ACC112 (cell line): Measurements from ENCODE around the gene ABCC3.
"Not testable (repeated sequence)": the region's sequence is repeated elsewhere in the genome, so short reads cannot be mapped to it uniquely, and the experiment has no call there.

Experiments
- H2AFZ ChIP-seq: fragments of 200-600 bp; sonication (generic); one replicate; pipeline ENCODE4 v1.6.0; 2017; ENCODE audit warnings: antibody characterized with exemption, low read length; ENCODE audit not compliant: unreplicated experiment
- H3K27ac ChIP-seq: fragments of 200-600 bp; sonication (generic); 2 replicates; pipeline ENCODE4 v1.5.1; 2014; ENCODE audit warnings: low read depth, mild to moderate bottlenecking, antibody characterized with exemption, low read length, moderate library complexity
- H3K27me3 ChIP-seq: fragments of 200-600 bp; sonication (generic); 2 replicates; pipeline ENCODE4 v1.6.1; 2014; ENCODE audit warnings: mild to moderate bottlenecking, antibody characterized with exemption, low read length, moderate library complexity, mixed read lengths; ENCODE audit not compliant: insufficient read depth
- H3K36me3 ChIP-seq: fragments of 200-600 bp; sonication (generic); 2 replicates; pipeline ENCODE4 v1.6.1; 2016; ENCODE audit warnings: mild to moderate bottlenecking, antibody characterized with exemption, low read length, moderate library complexity, mixed read lengths; ENCODE audit not compliant: insufficient read depth
- H3K4me1 ChIP-seq: fragments of 200-600 bp; sonication (generic); one replicate; pipeline ENCODE4 v1.6.1; 2016; ENCODE audit warnings: low read length, mixed read lengths; ENCODE audit not compliant: insufficient read depth, unreplicated experiment, control insufficient read depth
- H3K4me3 ChIP-seq: fragments of 200-600 bp; sonication (generic); 2 replicates; pipeline ENCODE4 v1.5.1; 2014; ENCODE audit warnings: mild to moderate bottlenecking, low read depth, low read length
- H3K79me2 ChIP-seq: fragments of 200-600 bp; sonication (generic); one replicate; pipeline ENCODE4 v1.6.0; 2016; ENCODE audit warnings: low read length; ENCODE audit not compliant: control insufficient read depth, unreplicated experiment, insufficient read depth

Gene ABCC3

DNA sequence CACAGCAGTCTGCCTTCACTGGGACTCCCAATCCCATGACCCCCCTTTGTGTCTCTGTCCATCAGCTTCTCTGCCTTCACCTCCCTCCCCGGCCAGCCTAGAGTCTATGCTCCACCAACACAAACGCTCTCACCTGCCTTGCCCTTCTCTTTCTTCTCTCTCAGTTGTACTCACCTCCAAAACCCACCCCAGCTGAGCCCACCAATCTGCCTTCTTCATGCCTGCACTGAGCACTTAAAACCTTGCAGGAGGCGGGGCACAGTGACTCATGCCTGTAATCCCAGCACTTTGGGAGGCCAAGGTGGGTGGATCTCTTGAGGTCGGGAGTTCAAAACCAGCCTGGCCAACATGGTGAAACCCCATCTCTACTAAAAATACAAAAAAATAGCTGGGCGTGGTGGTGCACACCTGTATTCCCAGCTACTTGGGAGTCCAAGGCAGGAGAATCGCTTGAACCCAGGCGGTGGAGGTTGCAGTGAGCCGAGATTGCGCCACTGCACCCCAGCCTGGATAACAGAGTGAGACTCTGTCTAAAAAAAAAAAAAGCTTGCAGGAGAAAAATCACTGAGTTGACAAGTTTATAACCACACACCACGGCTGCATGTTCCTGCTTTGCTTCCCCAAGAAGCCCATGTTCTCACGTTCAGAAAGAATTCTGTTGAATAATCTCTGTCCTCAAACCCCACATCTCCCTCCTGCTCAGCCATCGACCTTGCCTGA lies 46.0 kb downstream of the ABCC3 start:
- not testable (repeated sequence) for H3K27me3 ChIP-seq, H3K27ac ChIP-seq, H3K4me1 ChIP-seq, H3K79me2 ChIP-seq, H2AFZ ChIP-seq, H3K4me3 ChIP-seq
- H3K36me3 ChIP-seq = peaks cover 19% of the 10 kb centered on the region; the same call in 1 of the 2 replicates

DNA sequence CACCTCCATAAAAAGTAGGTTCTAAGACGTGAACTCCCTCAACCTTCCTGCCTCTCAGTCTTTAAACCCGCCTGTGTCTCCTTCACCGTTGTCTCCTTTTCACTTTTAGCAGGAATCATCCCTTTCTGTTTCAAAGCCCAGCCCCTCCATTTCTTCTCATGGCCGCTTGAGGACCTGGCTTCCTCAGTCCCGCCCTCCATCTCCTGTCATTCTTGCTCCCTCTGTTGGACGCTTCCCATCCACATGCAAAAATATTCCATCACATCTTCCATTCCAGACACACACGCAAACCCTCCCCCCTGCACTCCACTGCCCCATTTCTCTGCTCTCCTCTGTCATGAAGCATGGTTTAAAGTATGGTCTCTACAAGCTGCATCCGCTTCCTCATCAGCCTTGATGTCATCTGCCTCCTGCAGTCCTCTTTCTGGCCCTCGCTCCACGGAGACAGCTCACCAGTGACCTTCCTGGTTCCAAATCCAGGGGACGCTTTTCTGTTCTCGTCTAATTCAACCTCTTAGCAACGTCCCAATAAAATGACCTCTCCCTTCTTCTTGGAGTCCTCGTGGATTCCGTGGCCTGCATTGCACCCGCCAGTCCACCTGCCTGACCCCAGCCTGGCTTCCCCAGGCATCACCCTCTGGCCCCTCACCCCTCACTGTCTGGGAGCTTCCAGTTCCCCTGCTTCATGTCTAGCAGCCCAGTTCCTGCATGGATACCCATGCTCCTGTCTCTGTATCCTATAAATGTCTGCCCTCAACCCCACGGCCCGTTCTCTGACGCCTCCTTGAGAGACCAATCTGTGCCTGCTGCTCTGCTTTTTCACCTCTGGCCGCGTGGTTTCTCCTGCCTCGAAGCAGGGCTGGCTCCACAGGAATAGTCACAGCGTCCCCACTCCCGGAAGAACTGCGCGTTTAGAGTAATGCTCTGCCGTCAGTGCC lies 46.9 kb downstream of the ABCC3 start:
- no peaks in the 10 kb centered on the region for H3K27me3 ChIP-seq
- H3K36me3 ChIP-seq = peaks cover 18% of the 10 kb centered on the region; the same call in 1 of the 2 replicates
- H3K4me3 ChIP-seq = no peak overlapping the region
- H3K27ac ChIP-seq = no peak overlapping the region
- H3K4me1 ChIP-seq = peaks cover 8% of the 10 kb centered on the region
- H2AFZ ChIP-seq = no peak overlapping the region
- H3K79me2 ChIP-seq = no peaks in the 10 kb centered on the region

- Histone ChIP-seq H3K36me3 (peaks cover 13% of the 10 kb centered on the region; the same call in 1 of the 2 replicates), H3K27ac (no peak overlapping the region), H3K27me3 (no peaks in the 10 kb centered on the region), H2AFZ (no peak overlapping the region), H3K79me2 (no peaks in the 10 kb centered on the region), H3K4me3 (no peak overlapping the region), H3K4me1 (peaks cover 17% of the 10 kb centered on the region)
Measured at GRCh38 chr17:50682441-50682840, 47.8 kb downstream of the ABCC3 start.

GRCh38 chr17:50682938-50683337 lies 48.3 kb downstream of the ABCC3 start:
- Histone ChIP-seq H3K4me3 (no peak overlapping the region), H3K27ac (no peak overlapping the region), H3K27me3 (no peaks in the 10 kb centered on the region), H3K36me3 (peaks cover 13% of the 10 kb centered on the region; the same call in 1 of the 2 replicates), H3K79me2 (no peaks in the 10 kb centered on the region), H2AFZ (no peak overlapping the region), H3K4me1 (peaks cover 20% of the 10 kb centered on the region)

- Histone ChIP-seq H3K27ac (no peak overlapping the region), H3K4me1 (peaks cover 22% of the 10 kb centered on the region), H2AFZ (no peak overlapping the region), H3K27me3 (no peaks in the 10 kb centered on the region), H3K79me2 (no peaks in the 10 kb centered on the region), H3K36me3 (peaks cover 10% of the 10 kb centered on the region; the same call in 1 of the 2 replicates), H3K4me3 (no peak overlapping the region)
Measured at GRCh38 chr17:50683434-50684287, 49.0 kb downstream of the ABCC3 start.

- peaks cover 27% of the 10 kb centered on the region for H3K4me1 ChIP-seq
- no peak overlapping the region for H3K27ac ChIP-seq
Measured at GRCh38 chr17:50684288-50684611, 49.6 kb downstream of the ABCC3 start.

DNA sequence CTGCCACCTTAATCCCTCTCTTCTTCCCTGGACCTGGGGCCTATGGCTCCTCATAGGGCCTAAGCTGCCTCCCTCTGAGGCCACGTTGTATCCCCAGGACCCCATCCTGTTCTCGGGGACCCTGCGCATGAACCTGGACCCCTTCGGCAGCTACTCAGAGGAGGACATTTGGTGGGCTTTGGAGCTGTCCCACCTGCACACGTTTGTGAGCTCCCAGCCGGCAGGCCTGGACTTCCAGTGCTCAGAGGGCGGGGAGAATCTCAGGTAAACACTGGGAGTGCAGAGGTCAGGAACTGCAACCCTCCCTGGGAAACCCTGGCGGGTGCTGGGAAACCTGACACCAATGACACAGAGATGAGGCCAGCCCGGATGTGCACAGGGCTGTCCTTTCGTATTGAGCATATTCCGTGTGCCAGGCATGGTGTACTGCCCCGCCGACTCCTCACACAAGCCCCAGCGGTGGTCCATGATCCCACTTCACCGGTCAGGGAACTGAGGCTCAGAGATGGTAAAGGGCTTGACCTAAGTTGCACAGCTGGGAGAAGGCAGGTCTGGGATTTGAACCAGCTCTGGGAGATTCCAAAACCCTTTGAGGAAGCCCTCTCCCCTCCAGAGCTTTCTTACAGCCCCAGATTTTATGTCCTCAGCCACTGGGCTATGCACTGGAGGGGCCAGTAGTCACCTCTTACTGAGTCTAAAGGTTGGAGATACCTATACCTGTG lies 50.1 kb downstream of the ABCC3 start:
- H2AFZ ChIP-seq = no peak overlapping the region
- peaks cover 1% of the 10 kb centered on the region; the same call in 1 of the 2 replicates for H3K36me3 ChIP-seq
- H3K79me2 ChIP-seq = no peaks in the 10 kb centered on the region
- peaks cover 33% of the 10 kb centered on the region for H3K4me1 ChIP-seq
- no peak overlapping the region for H3K4me3 ChIP-seq
- no peak overlapping the region for H3K27ac ChIP-seq
- H3K27me3 ChIP-seq = no peaks in the 10 kb centered on the region

More at GRCh38 chr17:50684288-50684611, 49.6 kb downstream of the ABCC3 start:
- H3K79me2 ChIP-seq = no peaks in the 10 kb centered on the region
- peaks cover 6% of the 10 kb centered on the region; the same call in 1 of the 2 replicates for H3K36me3 ChIP-seq
- H3K4me3 ChIP-seq = no peak overlapping the region
- no peak overlapping the region for H2AFZ ChIP-seq
- no peaks in the 10 kb centered on the region for H3K27me3 ChIP-seq

DNA sequence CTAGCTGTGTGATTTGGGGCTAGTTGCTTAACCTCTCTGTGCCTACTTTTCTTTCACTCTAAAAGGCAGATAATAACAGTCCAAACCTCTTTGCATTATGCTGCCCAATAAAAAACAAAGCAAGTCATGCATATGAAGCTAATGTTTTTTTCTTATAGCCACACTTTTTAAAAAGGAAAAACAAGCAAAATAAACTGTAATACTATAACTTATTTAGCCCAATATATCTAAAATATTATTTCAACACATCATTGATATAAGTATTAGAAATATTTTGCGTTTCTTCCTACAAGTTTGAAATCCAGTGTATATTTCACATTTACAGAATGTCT lies 50.6 kb downstream of the ABCC3 start:
- Histone ChIP-seq H3K27ac (no peak overlapping the region), H3K4me1 (peaks cover 36% of the 10 kb centered on the region), H3K79me2 (no peaks in the 10 kb centered on the region), H3K4me3 (no peak overlapping the region), H3K27me3 (no peaks in the 10 kb centered on the region), H2AFZ (no peak overlapping the region), H3K36me3 (no peaks in the 10 kb centered on the region)

- Histone ChIP-seq H3K36me3 (no peaks in the 10 kb centered on the region), H3K27ac (peak overlapping the region; percentile 25; the same call in 1 of the 2 replicates), H3K4me3 (no peak overlapping the region), H3K27me3 (no peaks in the 10 kb centered on the region), H2AFZ (no peak overlapping the region), H3K4me1 (peaks cover 36% of the 10 kb centered on the region), H3K79me2 (no peaks in the 10 kb centered on the region)
Measured at GRCh38 chr17:50685691-50686493, 51.2 kb downstream of the ABCC3 start.
